GM21526 (cell line): ENCODE measurements around the gene CENATAC.
A peak's percentile ranks its signal among the peaks of the same experiment; 100 is the strongest.
"Not testable (repeated sequence)": the region's sequence is repeated elsewhere in the genome, so short reads cannot be mapped to it uniquely, and the experiment has no call there.

ENCODE experiments used
- ATAC-seq: cut with Tn5 transposase; IDR thresholded peaks from one replicate; pipeline ENCODE4 v1.9.1; 2021; ENCODE audit warnings: moderate library complexity; ENCODE audit not compliant: unreplicated experiment, low FRiP score

Gene CENATAC

GRCh38 chr11:118997627-118998387 lies at the start of gene CENATAC:
CENATAC (plus strand) TSS chr11:118998138; CDS start chr11:118998198, 60 bp downstream.
- ATAC-seq: peak; percentile 81

- ATAC-seq: no peak
Observed at GRCh38 chr11:118953265-118953664, 44.7 kb upstream of the CENATAC start.

GRCh38 chr11:118953976-118954375 lies 44.0 kb upstream of the CENATAC start:
- not testable (repeated sequence) for ATAC-seq

- peak; percentile 65 for ATAC-seq
Observed at GRCh38 chr11:118956094-118956846, 41.7 kb upstream of the CENATAC start, which contains the start of gene UPK2. UPK2 (plus strand) TSS chr11:118956298; CDS start chr11:118956351, 53 bp downstream.

- no peak for ATAC-seq
Observed at GRCh38 chr11:118956847-118957469, 41.0 kb upstream of the CENATAC start.

- no peak for ATAC-seq
Observed at GRCh38 chr11:118957549-118957948, 40.4 kb upstream of the CENATAC start.

- ATAC-seq: no peak
Observed at GRCh38 chr11:118957968-118958367, 40.0 kb upstream of the CENATAC start.

- no peak for ATAC-seq
Observed at GRCh38 chr11:118958577-118958976, 39.4 kb upstream of the CENATAC start.

- ATAC-seq: no peak
Observed at GRCh38 chr11:118961189-118961588, 36.7 kb upstream of the CENATAC start.

GRCh38 chr11:118961591-118961990 lies 36.3 kb upstream of the CENATAC start:
- no peak for ATAC-seq

GRCh38 chr11:118969508-118969907 lies 28.4 kb upstream of the CENATAC start:
- ATAC-seq: not testable (repeated sequence)

GRCh38 chr11:118971646-118972045 lies 26.3 kb upstream of the CENATAC start, which contains the start of gene FOXR1:
FOXR1 (plus strand) TSS chr11:118971761; CDS start chr11:118971932, 171 bp downstream.
- ATAC-seq: no peak

GRCh38 chr11:118973985-118974384 lies 24.0 kb upstream of the CENATAC start:
- no peak for ATAC-seq

- no peak for ATAC-seq
Observed at GRCh38 chr11:118975771-118976709, 21.9 kb upstream of the CENATAC start.

GRCh38 chr11:118979434-118979833 lies 18.5 kb upstream of the CENATAC start:
- no peak for ATAC-seq

- ATAC-seq: no peak
Observed at GRCh38 chr11:118980191-118980881, 17.6 kb upstream of the CENATAC start.

GRCh38 chr11:118984337-118984736 lies 13.6 kb upstream of the CENATAC start:
- not testable (repeated sequence) for ATAC-seq

GRCh38 chr11:118984825-118985224 lies 13.1 kb upstream of the CENATAC start:
- ATAC-seq: no peak

- no peak for ATAC-seq
Observed at GRCh38 chr11:118988280-118988679, 9.7 kb upstream of the CENATAC start.
